Peyer's patch (tissue), 4 donors: ENCODE results near the gene MYO1D.

ENCODE experiments used
- POLR2A ChIP-seq, 2 donors: fragments of 450-650 bp; IDR thresholded peaks; one replicate each; pipeline ENCODE4 v1.5.1; 2017; ENCODE audit warnings: antibody characterized with exemption in 2 of 2, mild to moderate bottlenecking in 2 of 2, moderate library complexity in 2 of 2
- TF ChIP-seq, protein P1 (sequence below), 6 experiments: fragments of 450-650 bp in 4 of 6; fragments of 200-600 bp in 2 of 6; sonication (generic) in 1 of 6; IDR thresholded peaks; one replicate each; pipeline ENCODE4 v1.5.1; 2017 to 2019; ENCODE audit warnings: antibody characterized with exemption in 6 of 6, mild to moderate bottlenecking in 3 of 6, moderate library complexity in 1 of 6

DNA sequence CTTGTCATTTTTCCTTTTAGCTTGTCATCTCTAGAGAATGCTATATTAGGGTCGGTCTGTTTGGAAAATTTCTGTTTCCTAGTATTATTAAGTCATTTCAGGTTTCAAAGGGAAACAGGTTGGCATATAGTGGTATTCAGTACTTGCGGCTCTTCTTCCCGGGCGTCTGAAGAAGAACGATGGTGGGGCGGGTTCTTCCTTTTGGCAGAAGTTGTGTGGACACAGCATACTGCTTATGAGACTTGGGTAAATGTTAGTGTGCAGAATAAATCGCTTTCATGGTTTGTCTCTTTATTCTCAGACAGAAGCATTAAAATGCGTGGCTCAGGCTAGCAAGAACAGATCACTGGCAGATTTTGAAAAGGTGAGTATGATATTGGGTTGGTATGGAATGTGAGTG is 399.7 kb downstream of the MYO1D start:
- no peak for TF ChIP-seq POLR2A (IDR thresholded peaks at IDR 0.05)
- TF ChIP-seq, protein P1, sequence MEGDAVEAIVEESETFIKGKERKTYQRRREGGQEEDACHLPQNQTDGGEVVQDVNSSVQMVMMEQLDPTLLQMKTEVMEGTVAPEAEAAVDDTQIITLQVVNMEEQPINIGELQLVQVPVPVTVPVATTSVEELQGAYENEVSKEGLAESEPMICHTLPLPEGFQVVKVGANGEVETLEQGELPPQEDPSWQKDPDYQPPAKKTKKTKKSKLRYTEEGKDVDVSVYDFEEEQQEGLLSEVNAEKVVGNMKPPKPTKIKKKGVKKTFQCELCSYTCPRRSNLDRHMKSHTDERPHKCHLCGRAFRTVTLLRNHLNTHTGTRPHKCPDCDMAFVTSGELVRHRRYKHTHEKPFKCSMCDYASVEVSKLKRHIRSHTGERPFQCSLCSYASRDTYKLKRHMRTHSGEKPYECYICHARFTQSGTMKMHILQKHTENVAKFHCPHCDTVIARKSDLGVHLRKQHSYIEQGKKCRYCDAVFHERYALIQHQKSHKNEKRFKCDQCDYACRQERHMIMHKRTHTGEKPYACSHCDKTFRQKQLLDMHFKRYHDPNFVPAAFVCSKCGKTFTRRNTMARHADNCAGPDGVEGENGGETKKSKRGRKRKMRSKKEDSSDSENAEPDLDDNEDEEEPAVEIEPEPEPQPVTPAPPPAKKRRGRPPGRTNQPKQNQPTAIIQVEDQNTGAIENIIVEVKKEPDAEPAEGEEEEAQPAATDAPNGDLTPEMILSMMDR (IDR thresholded peaks at IDR 0.05): no peak
